OCI-LY3 (cell line): ENCODE measurements around the gene TCF20.

Experiments
- EZH2phosphoT487 ChIP-seq: fragments of 200-600 bp; shearing (Covaris generic); IDR thresholded peaks from 2 replicates; pipeline ENCODE4 v1.6.1; 2018; ENCODE audit warnings: antibody characterized with exemption, mixed run types, low read depth
- TF ChIP-seq, protein P1 (sequence below): fragments of 200-600, 300-600 bp; sonication (generic); IDR thresholded peaks from 2 replicates; pipeline ENCODE4 v1.5.1; 2014; ENCODE audit warnings: antibody characterized with exemption, low read length, low read depth

DNA sequence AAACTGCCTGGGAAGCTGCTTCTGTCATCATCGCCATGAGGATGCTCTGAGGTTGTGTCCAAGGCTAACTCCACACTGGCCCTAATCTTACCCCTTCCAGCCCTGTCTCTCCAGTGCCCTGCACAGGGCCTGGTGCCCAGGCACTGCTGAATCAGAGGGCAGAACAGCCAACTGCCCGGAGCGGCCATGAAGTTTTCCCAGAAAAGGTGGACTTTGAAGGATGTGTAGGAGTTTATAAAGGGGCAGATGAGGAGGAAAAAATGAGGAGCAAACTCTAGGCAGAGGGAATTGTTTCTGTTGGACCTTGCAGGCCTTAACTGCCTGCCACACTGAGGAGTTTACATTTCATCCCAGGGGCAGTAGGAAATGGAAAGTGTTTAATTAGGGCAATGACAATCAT is 39.4 kb upstream of the TCF20 start:
- TF ChIP-seq, protein P1, sequence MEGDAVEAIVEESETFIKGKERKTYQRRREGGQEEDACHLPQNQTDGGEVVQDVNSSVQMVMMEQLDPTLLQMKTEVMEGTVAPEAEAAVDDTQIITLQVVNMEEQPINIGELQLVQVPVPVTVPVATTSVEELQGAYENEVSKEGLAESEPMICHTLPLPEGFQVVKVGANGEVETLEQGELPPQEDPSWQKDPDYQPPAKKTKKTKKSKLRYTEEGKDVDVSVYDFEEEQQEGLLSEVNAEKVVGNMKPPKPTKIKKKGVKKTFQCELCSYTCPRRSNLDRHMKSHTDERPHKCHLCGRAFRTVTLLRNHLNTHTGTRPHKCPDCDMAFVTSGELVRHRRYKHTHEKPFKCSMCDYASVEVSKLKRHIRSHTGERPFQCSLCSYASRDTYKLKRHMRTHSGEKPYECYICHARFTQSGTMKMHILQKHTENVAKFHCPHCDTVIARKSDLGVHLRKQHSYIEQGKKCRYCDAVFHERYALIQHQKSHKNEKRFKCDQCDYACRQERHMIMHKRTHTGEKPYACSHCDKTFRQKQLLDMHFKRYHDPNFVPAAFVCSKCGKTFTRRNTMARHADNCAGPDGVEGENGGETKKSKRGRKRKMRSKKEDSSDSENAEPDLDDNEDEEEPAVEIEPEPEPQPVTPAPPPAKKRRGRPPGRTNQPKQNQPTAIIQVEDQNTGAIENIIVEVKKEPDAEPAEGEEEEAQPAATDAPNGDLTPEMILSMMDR: no peak
- TF ChIP-seq EZH2phosphoT487: no peak
